ENCODE data around the gene FBLN2.

The FBLN2 gene

DNA sequence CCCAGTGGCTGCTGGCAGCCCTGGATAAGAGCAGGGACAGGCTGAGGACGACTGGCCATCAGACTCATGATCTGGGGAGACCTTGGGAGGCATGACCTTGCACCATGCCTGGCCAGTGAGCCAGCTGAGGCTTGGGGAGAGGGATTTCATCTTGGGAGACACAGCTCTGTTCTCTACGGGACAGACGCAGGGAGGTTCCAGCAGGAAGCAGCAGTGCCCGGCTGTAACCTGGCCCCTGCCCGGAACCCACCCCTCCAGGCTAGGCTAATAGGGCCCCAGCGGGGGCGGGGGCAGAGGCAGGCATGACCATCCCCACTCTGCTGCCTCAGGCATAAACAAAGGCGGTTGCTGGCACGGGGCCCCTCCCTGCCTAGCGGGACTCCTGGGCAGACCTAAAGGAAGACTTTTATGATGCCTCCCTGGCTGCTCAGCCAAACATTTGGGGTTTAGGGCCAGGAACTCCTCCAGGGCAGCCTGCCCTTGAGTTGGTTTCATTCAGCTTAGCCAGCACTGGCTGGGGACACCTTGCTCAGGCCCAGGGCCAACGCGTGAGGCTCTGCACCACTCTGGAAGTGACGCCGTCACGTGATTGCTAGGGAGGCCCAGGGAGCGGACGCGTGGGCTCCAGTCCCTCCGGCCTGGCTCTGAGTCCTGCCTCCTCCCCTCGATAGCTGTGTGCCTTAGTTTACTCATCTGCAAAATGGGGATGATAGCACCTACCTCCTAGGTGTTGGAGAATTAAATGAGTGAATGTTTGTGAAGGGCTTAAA is 41.2 kb upstream of the FBLN2 start:
- no peak for TF ChIP-seq CREB1 (IDR thresholded peaks at IDR 0.05; ENCODE audit: low read depth)
- TF ChIP-seq, protein P1, sequence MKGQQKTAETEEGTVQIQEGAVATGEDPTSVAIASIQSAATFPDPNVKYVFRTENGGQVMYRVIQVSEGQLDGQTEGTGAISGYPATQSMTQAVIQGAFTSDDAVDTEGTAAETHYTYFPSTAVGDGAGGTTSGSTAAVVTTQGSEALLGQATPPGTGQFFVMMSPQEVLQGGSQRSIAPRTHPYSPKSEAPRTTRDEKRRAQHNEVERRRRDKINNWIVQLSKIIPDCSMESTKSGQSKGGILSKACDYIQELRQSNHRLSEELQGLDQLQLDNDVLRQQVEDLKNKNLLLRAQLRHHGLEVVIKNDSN (IDR thresholded peaks at IDR 0.05) = 0 out of 2 replicates have a peak, but pooled peaks have one; percentile 28

DNA sequence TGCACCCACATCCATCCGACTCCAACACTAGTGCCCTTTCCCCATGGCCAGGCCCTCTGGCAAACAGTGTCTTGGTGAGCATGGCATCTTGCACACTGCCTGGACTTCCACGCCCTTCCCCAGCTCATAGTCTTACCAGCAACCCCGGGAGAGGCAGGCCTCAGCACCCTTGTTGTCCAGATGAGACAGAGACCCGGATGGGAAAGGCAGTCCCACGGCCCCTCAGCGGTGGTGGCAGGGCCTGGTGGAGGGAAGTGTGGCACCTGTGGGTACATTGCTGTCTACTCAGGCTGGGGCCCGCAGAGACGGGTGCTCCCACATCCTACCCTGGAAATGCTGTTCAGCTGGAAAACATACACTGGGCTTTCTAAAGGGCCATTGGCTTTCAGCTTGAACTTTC is 40.4 kb upstream of the FBLN2 start:
- TF ChIP-seq EGR1 (IDR thresholded peaks at IDR 0.05) (no peak), TCF12 (IDR thresholded peaks at IDR 0.05; ENCODE audit: low read depth) (no peak), ZBTB7A (IDR thresholded peaks at IDR 0.05; ENCODE audit: low read depth) (no peak), NFIC (IDR thresholded peaks at IDR 0.05) (no peak), FOXM1 (IDR thresholded peaks at IDR 0.05; ENCODE audit: borderline replicate concordance, low read depth) (no peak), EP300 (IDR thresholded peaks at IDR 0.05; ENCODE audit: borderline replicate concordance) (no peak), TEAD4 (IDR thresholded peaks at IDR 0.05) (no peak), CREB1 (IDR thresholded peaks at IDR 0.05; ENCODE audit: low read depth) (no peak), TAF1 (IDR thresholded peaks at IDR 0.05; ENCODE audit: low read depth) (no peak), YY1 (IDR thresholded peaks at IDR 0.05; ENCODE audit: low read depth) (no peak)
- TF ChIP-seq, protein P2, sequence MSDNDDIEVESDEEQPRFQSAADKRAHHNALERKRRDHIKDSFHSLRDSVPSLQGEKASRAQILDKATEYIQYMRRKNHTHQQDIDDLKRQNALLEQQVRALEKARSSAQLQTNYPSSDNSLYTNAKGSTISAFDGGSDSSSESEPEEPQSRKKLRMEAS (IDR thresholded peaks at IDR 0.05) = no peak
- TF ChIP-seq, protein P3, sequence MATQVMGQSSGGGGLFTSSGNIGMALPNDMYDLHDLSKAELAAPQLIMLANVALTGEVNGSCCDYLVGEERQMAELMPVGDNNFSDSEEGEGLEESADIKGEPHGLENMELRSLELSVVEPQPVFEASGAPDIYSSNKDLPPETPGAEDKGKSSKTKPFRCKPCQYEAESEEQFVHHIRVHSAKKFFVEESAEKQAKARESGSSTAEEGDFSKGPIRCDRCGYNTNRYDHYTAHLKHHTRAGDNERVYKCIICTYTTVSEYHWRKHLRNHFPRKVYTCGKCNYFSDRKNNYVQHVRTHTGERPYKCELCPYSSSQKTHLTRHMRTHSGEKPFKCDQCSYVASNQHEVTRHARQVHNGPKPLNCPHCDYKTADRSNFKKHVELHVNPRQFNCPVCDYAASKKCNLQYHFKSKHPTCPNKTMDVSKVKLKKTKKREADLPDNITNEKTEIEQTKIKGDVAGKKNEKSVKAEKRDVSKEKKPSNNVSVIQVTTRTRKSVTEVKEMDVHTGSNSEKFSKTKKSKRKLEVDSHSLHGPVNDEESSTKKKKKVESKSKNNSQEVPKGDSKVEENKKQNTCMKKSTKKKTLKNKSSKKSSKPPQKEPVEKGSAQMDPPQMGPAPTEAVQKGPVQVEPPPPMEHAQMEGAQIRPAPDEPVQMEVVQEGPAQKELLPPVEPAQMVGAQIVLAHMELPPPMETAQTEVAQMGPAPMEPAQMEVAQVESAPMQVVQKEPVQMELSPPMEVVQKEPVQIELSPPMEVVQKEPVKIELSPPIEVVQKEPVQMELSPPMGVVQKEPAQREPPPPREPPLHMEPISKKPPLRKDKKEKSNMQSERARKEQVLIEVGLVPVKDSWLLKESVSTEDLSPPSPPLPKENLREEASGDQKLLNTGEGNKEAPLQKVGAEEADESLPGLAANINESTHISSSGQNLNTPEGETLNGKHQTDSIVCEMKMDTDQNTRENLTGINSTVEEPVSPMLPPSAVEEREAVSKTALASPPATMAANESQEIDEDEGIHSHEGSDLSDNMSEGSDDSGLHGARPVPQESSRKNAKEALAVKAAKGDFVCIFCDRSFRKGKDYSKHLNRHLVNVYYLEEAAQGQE (IDR thresholded peaks at IDR 0.05; ENCODE audit: low read depth) = no peak

DNA sequence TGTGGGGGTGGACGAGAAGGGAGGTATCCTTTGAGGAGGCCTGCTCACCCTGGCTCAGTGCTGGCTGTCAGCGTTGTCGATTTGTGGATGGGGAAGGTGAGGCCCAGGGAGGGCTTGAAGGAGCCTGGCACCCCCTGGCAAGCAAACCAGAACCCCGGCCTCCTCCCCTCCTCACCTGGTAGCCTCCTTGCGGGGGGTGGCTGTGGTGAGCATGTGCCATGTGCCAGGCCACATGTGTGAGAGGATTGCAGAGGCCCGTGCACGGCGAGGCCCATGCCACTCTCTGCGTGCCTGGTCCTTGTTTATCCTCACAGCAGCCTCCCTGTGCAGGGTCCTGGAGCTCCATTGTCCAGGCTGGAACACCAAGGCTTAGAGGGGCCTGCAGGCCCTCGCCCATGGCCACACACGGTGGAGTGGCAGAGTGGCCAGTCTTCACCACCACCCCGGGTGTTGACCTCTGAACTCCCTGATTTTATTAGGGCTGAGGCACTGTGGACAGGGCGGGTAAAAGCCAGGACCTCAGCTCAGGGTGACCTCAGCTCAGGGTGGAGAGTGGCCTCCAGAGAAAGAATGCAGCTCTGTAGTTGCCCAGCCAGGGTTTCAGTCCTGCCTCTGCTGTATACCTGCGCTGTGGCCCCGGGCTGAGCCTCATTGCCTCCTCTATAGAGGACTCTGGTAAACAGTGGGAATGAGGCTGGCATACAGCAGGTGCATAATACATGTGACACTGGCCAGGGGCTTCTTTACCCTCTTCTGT is 39.7 kb upstream of the FBLN2 start:
- TF ChIP-seq ZBTB7A (IDR thresholded peaks at IDR 0.05; ENCODE audit: low read depth) = no peak
- TF ChIP-seq EGR1 (IDR thresholded peaks at IDR 0.05) = no peak
- no peak for TF ChIP-seq TAF1 (IDR thresholded peaks at IDR 0.05; ENCODE audit: low read depth)
- TF ChIP-seq, protein P2 (IDR thresholded peaks at IDR 0.05) = no peak
- TF ChIP-seq, protein P3 (IDR thresholded peaks at IDR 0.05; ENCODE audit: low read depth) = no peak

DNA sequence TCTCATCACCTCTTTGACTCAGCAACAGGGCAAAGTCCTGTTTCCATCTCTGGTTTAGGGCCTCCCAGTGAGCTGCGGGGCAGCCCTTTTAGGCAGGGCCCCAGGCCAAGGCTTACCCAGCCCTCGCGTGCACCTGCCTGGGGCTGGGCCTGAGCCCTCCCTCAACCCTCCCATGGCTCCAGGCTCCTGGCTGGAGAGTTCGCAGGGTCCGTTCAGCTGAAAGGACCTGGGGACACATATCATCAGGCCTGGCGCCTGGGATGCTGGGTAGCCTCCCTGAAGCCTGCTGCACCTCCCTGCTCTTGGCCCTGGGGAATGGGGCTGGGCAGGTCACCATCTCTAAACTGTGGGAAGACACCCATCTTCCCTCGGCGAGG is 39.1 kb upstream of the FBLN2 start:
- TF ChIP-seq TAF1 (IDR thresholded peaks at IDR 0.05; ENCODE audit: low read depth) (no peak), ZBTB7A (IDR thresholded peaks at IDR 0.05; ENCODE audit: low read depth) (no peak)
- TF ChIP-seq, protein P3 (IDR thresholded peaks at IDR 0.05; ENCODE audit: low read depth) = no peak

DNA sequence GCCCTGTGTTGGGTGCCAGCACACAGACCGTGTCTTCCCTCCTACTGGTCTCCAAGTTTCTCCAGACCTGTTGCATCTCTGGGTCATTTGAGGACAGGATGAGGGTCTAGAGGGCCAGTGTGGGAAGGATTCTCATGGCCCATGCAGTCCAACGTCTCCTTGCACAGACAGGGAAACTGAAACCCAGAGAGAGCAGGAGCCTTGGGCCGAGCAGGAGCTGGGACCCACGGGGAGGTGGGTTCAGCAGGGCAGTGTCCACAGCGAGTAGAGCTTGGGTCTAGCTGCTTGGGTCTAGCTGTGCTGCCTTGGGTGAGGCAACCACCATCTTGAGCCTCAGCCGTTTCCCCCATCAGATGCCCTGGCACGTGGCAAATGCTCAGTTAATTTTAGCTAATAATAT is 36.5 kb upstream of the FBLN2 start:
- TF ChIP-seq RAD21 (IDR thresholded peaks at IDR 0.05; ENCODE audit: low read depth) = no peak
- no peak for TF ChIP-seq NFIC (IDR thresholded peaks at IDR 0.05)
- no peak for TF ChIP-seq TAF1 (IDR thresholded peaks at IDR 0.05; ENCODE audit: low read depth)
- no peak for TF ChIP-seq CREB1 (IDR thresholded peaks at IDR 0.05; ENCODE audit: low read depth)
- no peak for TF ChIP-seq EP300 (IDR thresholded peaks at IDR 0.05; ENCODE audit: borderline replicate concordance)
- no peak for TF ChIP-seq TCF12 (IDR thresholded peaks at IDR 0.05; ENCODE audit: low read depth)
- TF ChIP-seq YY1 (IDR thresholded peaks at IDR 0.05; ENCODE audit: low read depth) = no peak
- no peak for TF ChIP-seq ZBTB7A (IDR thresholded peaks at IDR 0.05; ENCODE audit: low read depth)
- TF ChIP-seq CEBPB (IDR thresholded peaks at IDR 0.05) = no peak
- TF ChIP-seq, protein P1 (IDR thresholded peaks at IDR 0.05) = no peak
- no peak for TF ChIP-seq TEAD4 (IDR thresholded peaks at IDR 0.05)
- no peak for TF ChIP-seq FOXM1 (IDR thresholded peaks at IDR 0.05; ENCODE audit: borderline replicate concordance, low read depth)
- TF ChIP-seq EGR1 (IDR thresholded peaks at IDR 0.05) = no peak
- TF ChIP-seq, protein P3 (IDR thresholded peaks at IDR 0.05; ENCODE audit: low read depth) = no peak
- TF ChIP-seq, protein P2 (IDR thresholded peaks at IDR 0.05) = no peak
